IMR-90 (cell line): Measurements from ENCODE around the gene SPPL3.

ENCODE experiments used
- CTCF ChIP-seq: conservative IDR thresholded peaks from 2 replicates; pipeline ENCODE4 v1.5.1; 2012; ENCODE audit warnings: mild to moderate bottlenecking, low read depth, low read length, improper control_type of control experiment
- MAZ ChIP-seq: IDR thresholded peaks from 2 replicates; pipeline ENCODE4 v1.6.1; 2012; ENCODE audit warnings: low read depth, mild to moderate bottlenecking, low read length, improper control_type of control experiment, moderate library complexity, borderline replicate concordance
- NFE2L2 ChIP-seq: fragments of 150-350 bp; IDR thresholded peaks from 2 replicates; pipeline ENCODE4 v1.6.1; 2016; ENCODE audit warnings: low read depth, mild to moderate bottlenecking, low read length
- POLR2A ChIP-seq: IDR thresholded peaks from 2 replicates; pipeline ENCODE4 v1.6.1; 2012; ENCODE audit warnings: mild to moderate bottlenecking, low read depth, low read length
- RAD21 ChIP-seq: IDR thresholded peaks from 2 replicates; pipeline ENCODE4 v1.6.1; 2012; ENCODE audit warnings: low read length, improper control_type of control experiment

GRCh38 chr12:120938496-120938895, 34.3 kb upstream of the SPPL3 start:
- TF ChIP-seq CTCF (no peak), RAD21 (no peak), NFE2L2 (no peak), POLR2A (no peak), MAZ (no peak)
